Measurements from ENCODE around the gene ACOT11.

DNA sequence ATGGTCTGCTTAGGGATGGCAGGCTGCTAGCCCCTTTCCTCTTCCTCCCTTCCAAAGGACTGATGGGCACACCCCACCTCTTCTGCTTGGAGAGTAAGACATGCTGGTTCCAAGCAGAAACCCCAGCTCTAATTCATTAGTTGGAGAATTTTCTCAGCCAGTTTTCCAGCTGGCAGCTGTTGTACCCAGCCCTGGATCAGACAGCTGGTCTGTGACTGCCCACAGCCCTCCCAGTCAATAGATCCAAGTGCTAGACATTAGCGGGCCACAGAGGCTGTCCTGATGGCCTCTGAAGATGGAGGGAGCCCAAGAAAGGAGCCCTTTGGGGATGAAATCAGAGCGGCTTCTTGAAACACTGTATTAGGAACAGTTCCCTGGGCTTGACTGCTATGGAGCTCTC lies 35.8 kb downstream of the ACOT11 start:
- no peak for TF ChIP-seq EZH2phosphoT487 (IDR thresholded peaks at IDR 0.05; ENCODE audit: low read length)
- TF ChIP-seq, protein P1, sequence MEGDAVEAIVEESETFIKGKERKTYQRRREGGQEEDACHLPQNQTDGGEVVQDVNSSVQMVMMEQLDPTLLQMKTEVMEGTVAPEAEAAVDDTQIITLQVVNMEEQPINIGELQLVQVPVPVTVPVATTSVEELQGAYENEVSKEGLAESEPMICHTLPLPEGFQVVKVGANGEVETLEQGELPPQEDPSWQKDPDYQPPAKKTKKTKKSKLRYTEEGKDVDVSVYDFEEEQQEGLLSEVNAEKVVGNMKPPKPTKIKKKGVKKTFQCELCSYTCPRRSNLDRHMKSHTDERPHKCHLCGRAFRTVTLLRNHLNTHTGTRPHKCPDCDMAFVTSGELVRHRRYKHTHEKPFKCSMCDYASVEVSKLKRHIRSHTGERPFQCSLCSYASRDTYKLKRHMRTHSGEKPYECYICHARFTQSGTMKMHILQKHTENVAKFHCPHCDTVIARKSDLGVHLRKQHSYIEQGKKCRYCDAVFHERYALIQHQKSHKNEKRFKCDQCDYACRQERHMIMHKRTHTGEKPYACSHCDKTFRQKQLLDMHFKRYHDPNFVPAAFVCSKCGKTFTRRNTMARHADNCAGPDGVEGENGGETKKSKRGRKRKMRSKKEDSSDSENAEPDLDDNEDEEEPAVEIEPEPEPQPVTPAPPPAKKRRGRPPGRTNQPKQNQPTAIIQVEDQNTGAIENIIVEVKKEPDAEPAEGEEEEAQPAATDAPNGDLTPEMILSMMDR (IDR thresholded peaks at IDR 0.05; ENCODE audit: low read length), result no peak
- TF ChIP-seq EZH2 (optimal IDR thresholded peaks at IDR 0.05; ENCODE audit: low read depth, low read length), result no peak

Measured in MM.1S (cell line).